Kidney (tissue), 14 donors: ENCODE results near the gene FAM83C. TPM values are rescaled to one million over a fixed set of nuclear protein-coding genes. Genes with fewer than 3 reads are reported as not detected.

ENCODE experiments used
- DNase-seq, 5 donors: peaks; one replicate each; pipeline ENCODE4 v3.0.0-alpha.2; 2013 to 2020
- FAIRE-seq: peaks from 2 replicates; lab custom pipeline; 2012; peaks lifted over from hg19 to GRCh38; lab: Jason Lieb, UNC
- H3K27ac ChIP-seq, 2 donors: one replicate each; pipeline ENCODE4 v1.7.0; 2013; ENCODE audit warnings: low read depth in 2 of 2, low read length in 2 of 2, inconsistent platforms in 1 of 2
- H3K27me3 ChIP-seq: one replicate; pipeline ENCODE4 v1.7.1; 2013; ENCODE audit warnings: low read length, inconsistent platforms; ENCODE audit not compliant: control insufficient read depth, insufficient read depth
- H3K36me3 ChIP-seq, 3 donors: one replicate each; pipeline versions ENCODE4 v1.7.0 to v1.7.1; 2013; ENCODE audit warnings: low read length in 3 of 3, control low read depth in 1 of 3, inconsistent platforms in 1 of 3; ENCODE audit not compliant: insufficient read depth in 3 of 3, control insufficient read depth in 2 of 3
- H3K4me1 ChIP-seq, 3 donors: one replicate each; pipeline versions ENCODE4 v1.7.0 to v1.7.1; 2013; ENCODE audit warnings: low read length in 3 of 3, inconsistent platforms in 1 of 3, low read depth in 1 of 3; ENCODE audit not compliant: control insufficient read depth in 2 of 3, insufficient read depth in 2 of 3
- H3K4me3 ChIP-seq, 3 donors: one replicate each; pipeline versions ENCODE4 v1.7.0 to v1.8.1; 2013; ENCODE audit warnings: low read length in 3 of 3, control low read depth in 1 of 3, inconsistent platforms in 1 of 3
- H3K9ac ChIP-seq, 3 donors: one replicate each; pipeline versions ENCODE4 v1.7.0 to v1.7.1; 2013; ENCODE audit warnings: low read length in 3 of 3, control low read depth in 1 of 3, inconsistent platforms in 1 of 3
- H3K9me3 ChIP-seq, 3 donors: one replicate each; pipeline versions ENCODE4 v1.7.0 to v1.7.1; 2013; ENCODE audit warnings: low read length in 3 of 3, control low read depth in 1 of 3, inconsistent platforms in 1 of 3; ENCODE audit not compliant: control insufficient read depth in 2 of 3, insufficient read depth in 1 of 3
- CTCF ChIP-seq: IDR thresholded peaks from 3 replicates; pipeline ENCODE4 v1.5.1; 2012; ENCODE audit warnings: mild to moderate bottlenecking, moderate library complexity, borderline replicate concordance; ENCODE audit not compliant: insufficient read depth; ENCODE audit errors: extremely low read depth
- intact Hi-C: fragments of 100-400 bp; cut with DNase I; formaldehyde crosslinking; loops from one replicate; pipeline ENCODE4 v1.11.1; 2022
- polyA plus RNA-seq: library from polyadenylated mRNA; stranded (reverse); fragments of 350-450 nt; fragmentation: Illumina TruSeq; extraction: RNeasy Lipid Tissue Mini Kit (QIAGEN cat#74804); gene quantifications from one replicate; pipeline ENCODE4 v1.2.3, GENCODE V29; 2014; ENCODE audit warnings: low read depth, low replicate concordance; ENCODE audit not compliant: insufficient read depth
- total RNA-seq: library from RNA; stranded (reverse); fragmentation: NEBNext Ultra II Directional; extraction: Animal tissue kit (Norgen Biotek cat#: 25700); gene quantifications from one replicate; pipeline ENCODE4 v1.2.1, GENCODE V29; 2021
- donor health status: control.
- donor health status: control.
- donor health status: control.
- donor health status: control.
- donor health status: control.
- donor health status: DM: yes; HTN: yes; CAD: no.
- donor health status: Normal renal cell carcinoma (clear cell type).

The FAM83C gene
- total and polyA plus RNA-seq, 2 donors from 2014 or later = not detected

- Histone ChIP-seq H3K9ac (no peak overlapping the region), H3K27me3 (no peaks in the 10 kb centered on the region), H3K36me3 (no peaks in the 10 kb centered on the region), H3K27ac (no peak overlapping the region), H3K9me3 (no peaks in the 10 kb centered on the region), H3K4me1 (no peaks in the 10 kb centered on the region), H3K4me3 (no peak overlapping the region)
- TF ChIP-seq CTCF = no peak
- FAIRE-seq (no peak), DNase-seq (no peak)
- intact Hi-C loops = no loop called here
Observed at GRCh38 chr20:35238170-35238569, 54.1 kb downstream of the FAM83C start.

- no peak for FAIRE-seq
Observed at GRCh38 chr20:35237486-35237885, 54.7 kb downstream of the FAM83C start.

GRCh38 chr20:35235881-35236280 is 56.3 kb downstream of the FAM83C start:
- no peaks in the 10 kb centered on the region for H3K9me3 ChIP-seq
- no peak overlapping the region for H3K4me3 ChIP-seq
- H3K27me3 ChIP-seq = no peaks in the 10 kb centered on the region
- no peaks in the 10 kb centered on the region for H3K36me3 ChIP-seq
- DNase-seq (no peak), FAIRE-seq (no peak)
- no peak for TF ChIP-seq CTCF
- intact Hi-C loops = no loop called here
- no peak overlapping the region for H3K9ac ChIP-seq
- no peak overlapping the region for H3K27ac ChIP-seq
- no peaks in the 10 kb centered on the region for H3K4me1 ChIP-seq

More at GRCh38 chr20:35237486-35237885, 54.7 kb downstream of the FAM83C start:
- Histone ChIP-seq H3K9ac (no peak overlapping the region), H3K9me3 (no peaks in the 10 kb centered on the region), H3K27ac (no peak overlapping the region), H3K4me3 (no peak overlapping the region), H3K27me3 (no peaks in the 10 kb centered on the region), H3K4me1 (no peaks in the 10 kb centered on the region), H3K36me3 (no peaks in the 10 kb centered on the region)
- DNase-seq = no peak
- intact Hi-C loops = no loop called here
- no peak for TF ChIP-seq CTCF

Other genes with a start within 250 kb of the FAM83C start
- 51.2 TPM for gene TRPC4AP, start 199.6 kb downstream of the FAM83C start, total RNA-seq
- 36.5 TPM for gene TRPC4AP, start 199.6 kb downstream of the FAM83C start, polyA plus RNA-seq
- gene EDEM2, start 145.1 kb downstream of the FAM83C start, total RNA-seq = 30.0 TPM
- gene EDEM2, start 145.1 kb downstream of the FAM83C start, polyA plus RNA-seq = 27.1 TPM
- gene PROCR, start 120.4 kb downstream of the FAM83C start, total RNA-seq = 24.5 TPM
- 20.7 TPM for gene PROCR, start 120.4 kb downstream of the FAM83C start, polyA plus RNA-seq
- gene MMP24, start 65.7 kb downstream of the FAM83C start, total RNA-seq = 12.4 TPM
- gene MMP24, start 65.7 kb downstream of the FAM83C start, polyA plus RNA-seq = 10.7 TPM
- gene MMP24OS, start 14.3 kb downstream of the FAM83C start, total RNA-seq = 127 TPM
- gene MMP24OS, start 14.3 kb downstream of the FAM83C start, polyA plus RNA-seq = 248 TPM
- 114 TPM for gene EIF6, start 7.7 kb downstream of the FAM83C start, total RNA-seq
- 254 TPM for gene EIF6, start 7.7 kb downstream of the FAM83C start, polyA plus RNA-seq
- gene UQCC1, start 119.5 kb upstream of the FAM83C start, total RNA-seq = 50.3 TPM
- gene UQCC1, start 119.5 kb upstream of the FAM83C start, polyA plus RNA-seq = 49.6 TPM
- gene GDF5, start 145.8 kb upstream of the FAM83C start, total RNA-seq = 0.66 TPM
- not detected for gene GDF5, start 145.8 kb upstream of the FAM83C start, polyA plus RNA-seq
- gene CEP250, start 163.2 kb upstream of the FAM83C start, total RNA-seq = 25.2 TPM
- gene CEP250, start 163.2 kb upstream of the FAM83C start, polyA plus RNA-seq = 4.9 TPM
- not detected for gene C20orf173, start 237.2 kb upstream of the FAM83C start, total RNA-seq
- gene C20orf173, start 237.2 kb upstream of the FAM83C start, polyA plus RNA-seq = not detected
- gene ERGIC3, start 249.7 kb upstream of the FAM83C start, total RNA-seq = 230 TPM
- gene ERGIC3, start 249.7 kb upstream of the FAM83C start, polyA plus RNA-seq = 371 TPM